PC-9 (cell line): Measurements from ENCODE around the gene TRIM61.

Experiments
- CTCF ChIP-seq: fragments of 200-600 bp; sonication (generic); conservative IDR thresholded peaks from 2 replicates; pipeline ENCODE4 v1.6.1; 2017; ENCODE audit warnings: mixed run types, antibody characterized with exemption, mild to moderate bottlenecking, moderate library complexity
- EZH2 ChIP-seq: fragments of 200-600 bp; sonication (generic); IDR thresholded peaks from 2 replicates; pipeline ENCODE4 v1.8.0; 2017; ENCODE audit warnings: antibody characterized with exemption, low read depth

- TF ChIP-seq CTCF (no peak), EZH2 (no peak)
Measured at GRCh38 chr4:164935363-164935762, 42.1 kb downstream of the TRIM61 start.
